Inflammatory macrophage treated with lipopolysaccharide for 1 hour (primary cell): ENCODE data around the gene RGS3.

ENCODE experiments used
- DNase-seq, 2 donors: peaks; one replicate each; pipeline ENCODE4 v3.0.0-alpha.2; 2020 to 2022

The RGS3 gene

GRCh38 chr9:113558632-113559502 lies 95.3 kb downstream of the RGS3 start:
- DNase-seq: no peak

DNA sequence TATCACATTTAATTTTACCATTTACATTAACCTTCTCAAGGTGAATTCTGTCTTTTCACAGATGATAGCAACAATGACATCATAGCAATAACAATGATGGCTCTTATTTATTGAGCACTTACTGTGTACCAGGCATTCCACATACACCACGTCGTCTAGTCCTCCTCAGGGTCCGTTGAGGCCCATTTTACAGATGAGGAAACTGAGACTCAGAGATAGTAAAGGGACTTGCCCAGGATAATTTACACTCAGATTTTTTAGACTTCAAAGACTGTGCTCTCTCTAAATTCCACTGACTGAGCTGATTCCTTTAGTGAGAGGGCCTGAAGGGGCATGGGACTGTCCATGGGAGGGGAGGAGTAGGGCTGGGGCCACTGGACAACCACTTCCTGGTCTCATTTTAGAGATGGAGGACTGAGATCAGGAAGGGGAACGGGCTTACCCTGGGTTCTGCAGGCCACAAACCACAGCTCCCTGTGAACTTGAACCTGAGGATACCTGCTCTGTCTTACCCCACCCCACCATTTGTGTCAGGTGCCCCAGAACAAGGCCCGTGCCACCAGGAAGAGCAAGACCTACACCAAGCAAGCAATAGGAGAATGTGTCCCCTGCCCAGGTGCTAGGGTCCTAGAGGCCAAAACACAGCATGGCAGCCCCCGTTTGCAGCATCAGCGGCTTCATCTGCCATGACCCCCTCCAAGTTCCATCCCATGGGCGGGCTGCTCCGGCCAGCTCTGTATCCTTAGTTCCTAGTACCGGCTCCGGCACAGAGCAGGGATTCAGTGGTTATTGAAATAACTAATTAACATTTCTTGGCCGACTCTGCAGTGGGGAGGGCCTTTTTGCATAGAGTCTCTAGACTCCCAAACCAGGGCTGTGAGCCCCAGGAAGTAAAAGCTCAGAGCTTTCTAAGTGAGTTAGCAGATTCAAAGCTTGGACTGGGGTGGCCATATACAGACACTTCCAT lies 96.6 kb downstream of the RGS3 start:
- DNase-seq: no peak

DNA sequence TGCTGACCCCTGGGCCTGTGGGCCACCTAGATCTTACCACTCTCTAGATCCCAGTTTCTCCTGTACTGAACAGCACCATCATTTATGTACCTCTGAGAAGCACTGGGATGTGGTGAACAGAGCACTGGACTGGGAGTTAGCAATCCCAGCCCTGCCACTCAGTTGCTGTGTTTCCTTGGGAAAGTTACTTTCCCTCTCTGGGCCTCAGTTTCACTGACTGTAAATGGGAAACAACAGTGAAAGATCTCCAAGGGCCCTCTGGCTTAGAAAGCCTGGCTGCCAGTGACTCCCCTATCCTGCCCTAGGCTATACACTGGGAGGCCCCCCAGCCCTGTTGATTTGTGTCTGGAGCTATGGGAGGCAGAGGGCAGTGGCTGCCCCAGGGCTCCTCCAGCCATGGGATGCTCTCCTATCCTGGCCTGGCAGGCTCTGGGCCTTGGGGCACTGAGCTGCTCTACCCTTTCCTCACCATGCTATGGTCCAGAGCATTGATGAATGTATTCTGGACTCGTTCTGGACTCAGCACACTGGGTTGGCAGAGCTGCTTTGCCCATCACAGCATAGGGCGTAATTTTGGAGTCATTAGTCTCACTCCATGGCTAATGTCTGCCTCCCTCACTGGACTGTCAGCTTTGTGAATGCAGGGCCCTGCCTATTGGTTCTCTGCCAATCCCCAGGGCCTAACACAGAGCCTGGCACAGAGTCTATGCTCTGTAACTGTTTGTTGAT lies 99.3 kb downstream of the RGS3 start:
- no peak for DNase-seq

GRCh38 chr9:113563826-113564497 lies 100.4 kb downstream of the RGS3 start:
- DNase-seq: no peak

GRCh38 chr9:113564498-113565237 lies 101.1 kb downstream of the RGS3 start:
- DNase-seq: peak in 1 of 2 donors; percentile 36

GRCh38 chr9:113566016-113566711 lies 102.6 kb downstream of the RGS3 start:
- no peak for DNase-seq

- no peak for DNase-seq
Observed at GRCh38 chr9:113566712-113567071, 103.2 kb downstream of the RGS3 start.

DNA sequence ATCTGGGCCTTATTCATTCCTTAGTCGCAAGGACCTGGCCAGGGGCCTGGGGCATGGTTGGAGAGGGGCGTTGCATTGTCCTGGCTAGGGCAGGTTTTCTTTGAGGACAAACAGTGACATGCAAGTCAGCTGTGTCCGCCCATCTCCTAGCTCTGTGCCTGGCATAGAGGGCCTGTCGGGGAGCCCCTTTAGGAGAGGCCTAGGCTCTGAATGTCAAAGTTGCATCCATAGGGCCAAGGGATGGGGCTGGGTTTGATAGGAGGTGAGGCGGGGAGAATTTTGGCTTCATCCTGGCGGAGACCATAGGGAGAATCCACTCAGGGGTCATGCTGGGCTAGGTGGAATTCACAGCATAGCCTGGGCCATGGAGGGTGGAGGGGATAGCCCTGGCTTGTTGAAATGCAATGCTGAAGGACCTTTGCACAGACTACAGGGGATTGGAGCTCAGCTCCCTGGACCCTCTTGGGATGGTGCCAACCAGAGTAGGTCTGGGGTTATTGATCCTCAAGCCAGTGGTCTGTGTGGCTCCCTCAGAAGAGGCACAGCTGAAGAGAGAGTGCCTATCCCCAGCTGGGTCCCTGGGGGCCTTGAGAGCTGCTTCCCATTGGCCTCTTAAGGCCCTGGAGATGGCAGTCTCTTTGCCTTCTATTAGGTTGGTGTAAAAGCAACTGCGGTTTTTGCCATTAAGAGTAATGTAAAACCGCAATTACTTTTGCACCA lies 104.0 kb downstream of the RGS3 start:
- no peak for DNase-seq

DNA sequence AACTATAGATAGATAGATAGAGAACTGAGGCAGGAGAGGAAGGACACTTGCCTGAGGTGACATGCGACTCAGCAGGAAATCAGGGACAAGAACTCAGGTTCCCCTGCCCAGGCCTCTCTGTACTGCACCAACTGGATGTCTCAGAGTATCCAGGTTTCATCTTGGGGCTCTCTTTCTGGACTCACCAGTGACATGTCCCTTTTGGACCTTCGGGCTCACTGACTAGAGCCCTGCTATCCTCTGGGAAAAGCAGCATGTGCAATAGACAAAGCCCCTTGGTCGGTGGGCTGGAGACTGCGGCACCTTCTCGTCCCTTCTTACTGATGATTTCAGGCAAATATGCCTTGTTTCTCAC lies 104.5 kb downstream of the RGS3 start:
- no peak for DNase-seq

GRCh38 chr9:113568571-113569321 lies 105.2 kb downstream of the RGS3 start:
- no peak for DNase-seq

DNA sequence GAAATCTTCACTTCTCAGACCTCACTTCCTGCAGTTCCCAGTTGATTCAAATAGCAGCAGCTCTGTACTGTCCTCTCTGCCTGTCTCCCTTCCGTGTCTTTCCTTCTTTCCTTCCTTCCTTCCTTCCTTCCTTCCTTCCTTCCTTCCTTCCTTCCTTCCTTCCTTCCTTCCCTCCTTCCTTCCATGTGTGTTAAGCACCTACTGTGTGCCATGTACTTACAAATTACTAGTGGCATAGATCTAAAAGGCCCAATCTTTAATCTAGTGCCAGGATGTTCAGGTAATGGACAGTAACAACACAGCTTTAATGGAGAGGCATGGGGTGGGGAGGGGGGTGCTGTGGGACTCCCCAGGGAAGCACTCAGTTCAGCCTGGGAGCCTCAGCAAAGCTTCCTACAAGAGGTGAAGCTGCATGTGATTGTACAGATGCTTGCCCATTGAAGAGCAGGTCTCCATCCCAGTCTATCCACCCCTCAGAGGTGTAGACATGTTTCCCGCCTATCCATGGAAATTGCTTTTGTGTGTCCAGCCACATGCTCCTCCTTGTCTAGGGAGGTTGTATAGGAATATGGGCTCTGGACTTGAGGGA lies 106.0 kb downstream of the RGS3 start:
- DNase-seq: no peak

DNA sequence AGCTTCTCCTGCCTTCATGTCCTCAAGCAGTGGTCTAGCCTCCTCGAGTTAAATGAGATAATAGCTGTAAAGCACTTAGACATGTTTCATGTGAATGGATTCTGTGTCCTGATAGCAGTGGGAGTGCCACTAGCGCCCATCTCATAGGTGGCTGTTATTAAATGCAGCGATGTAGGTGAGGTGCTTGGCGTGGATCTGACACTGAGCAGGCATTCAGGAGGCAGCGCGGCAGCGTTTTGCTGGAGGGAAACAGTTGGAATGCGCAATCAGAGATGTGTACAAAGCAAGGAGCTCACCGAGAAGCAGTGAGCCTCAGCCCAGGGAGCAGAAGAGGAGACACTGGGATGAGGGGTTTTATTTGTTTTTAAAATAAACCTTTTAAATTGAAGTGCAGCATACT lies 106.6 kb downstream of the RGS3 start:
- DNase-seq: no peak

DNA sequence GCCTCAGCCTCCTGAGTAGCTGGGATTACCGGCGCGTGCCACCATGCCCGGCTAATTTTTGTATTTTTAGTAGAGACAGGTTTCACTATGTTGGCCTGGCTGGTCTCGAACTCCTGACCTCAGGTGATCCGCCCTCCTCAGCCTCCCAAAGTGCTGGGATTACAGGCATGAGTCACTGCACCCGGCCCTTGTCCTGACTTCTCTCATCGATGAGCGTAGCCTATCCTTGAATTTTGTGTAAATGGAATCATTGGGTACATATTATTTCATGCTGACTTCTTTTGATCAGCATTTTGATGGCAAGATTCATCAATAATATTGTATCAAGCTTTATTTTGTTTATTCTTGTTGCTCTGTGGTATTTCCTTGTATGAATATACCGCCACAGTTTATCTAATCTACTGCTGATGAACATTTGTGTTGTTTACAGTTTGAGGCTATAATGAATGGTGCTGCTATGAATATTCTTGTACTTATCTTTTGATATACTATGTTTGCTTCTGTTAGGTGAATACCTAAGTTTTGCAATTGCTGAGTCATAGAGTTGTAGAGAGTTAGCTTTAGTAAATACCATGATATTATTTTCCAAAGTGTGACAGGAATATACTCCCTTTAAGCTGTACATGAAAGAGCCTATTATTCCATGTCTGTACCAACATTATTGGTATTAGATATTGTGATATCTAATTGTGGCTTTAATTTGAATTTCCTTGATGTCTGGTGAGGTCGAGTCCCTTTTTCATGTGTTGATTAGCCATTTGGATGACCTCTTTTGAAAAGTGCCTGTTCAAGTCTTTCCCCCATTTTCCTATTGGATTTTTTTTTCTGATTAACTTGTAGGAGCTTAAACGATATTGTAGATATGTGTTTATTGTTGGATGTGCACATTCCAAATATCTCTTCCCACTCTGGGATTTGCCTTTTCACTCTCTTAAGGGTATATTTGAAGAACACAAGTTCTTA lies 107.5 kb downstream of the RGS3 start:
- no peak for DNase-seq

DNA sequence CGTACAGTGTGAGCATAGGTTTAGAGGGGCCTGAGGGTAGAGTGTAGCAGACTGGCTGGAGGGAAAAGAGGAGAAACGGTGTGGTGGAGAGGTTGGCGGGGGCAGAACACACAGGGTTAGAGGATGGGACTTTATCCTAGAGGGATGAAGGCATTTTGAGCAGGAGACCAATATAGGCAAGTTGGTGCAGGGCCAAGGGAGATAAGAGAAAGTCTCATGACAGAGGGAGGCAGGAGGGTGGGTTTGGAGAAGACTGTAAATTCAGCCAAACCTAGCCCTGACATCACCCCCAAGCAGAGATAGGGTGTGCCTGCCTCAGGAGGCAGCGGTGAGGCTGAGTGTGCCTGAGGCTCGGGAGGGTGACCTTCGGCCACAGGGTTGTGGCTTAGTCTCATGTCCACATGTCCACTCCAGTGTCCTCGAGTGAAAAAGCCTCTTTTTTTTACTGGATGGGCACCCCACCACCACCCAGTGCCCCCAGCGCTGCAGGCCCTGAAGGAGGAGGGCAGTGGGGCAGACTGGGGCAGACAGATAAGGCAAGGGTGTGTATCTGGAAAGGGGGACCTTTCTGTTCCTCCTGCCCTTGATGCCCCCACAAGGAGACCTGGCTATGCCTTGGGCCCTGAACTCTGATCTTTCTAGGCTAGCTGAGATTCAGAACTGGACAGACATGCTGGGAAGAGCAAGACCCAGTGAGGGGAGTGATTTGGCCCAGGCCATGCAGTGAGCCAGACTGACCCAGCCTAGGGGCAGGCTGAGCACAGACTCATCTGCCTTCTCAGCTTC lies 108.7 kb downstream of the RGS3 start:
- no peak for DNase-seq

DNA sequence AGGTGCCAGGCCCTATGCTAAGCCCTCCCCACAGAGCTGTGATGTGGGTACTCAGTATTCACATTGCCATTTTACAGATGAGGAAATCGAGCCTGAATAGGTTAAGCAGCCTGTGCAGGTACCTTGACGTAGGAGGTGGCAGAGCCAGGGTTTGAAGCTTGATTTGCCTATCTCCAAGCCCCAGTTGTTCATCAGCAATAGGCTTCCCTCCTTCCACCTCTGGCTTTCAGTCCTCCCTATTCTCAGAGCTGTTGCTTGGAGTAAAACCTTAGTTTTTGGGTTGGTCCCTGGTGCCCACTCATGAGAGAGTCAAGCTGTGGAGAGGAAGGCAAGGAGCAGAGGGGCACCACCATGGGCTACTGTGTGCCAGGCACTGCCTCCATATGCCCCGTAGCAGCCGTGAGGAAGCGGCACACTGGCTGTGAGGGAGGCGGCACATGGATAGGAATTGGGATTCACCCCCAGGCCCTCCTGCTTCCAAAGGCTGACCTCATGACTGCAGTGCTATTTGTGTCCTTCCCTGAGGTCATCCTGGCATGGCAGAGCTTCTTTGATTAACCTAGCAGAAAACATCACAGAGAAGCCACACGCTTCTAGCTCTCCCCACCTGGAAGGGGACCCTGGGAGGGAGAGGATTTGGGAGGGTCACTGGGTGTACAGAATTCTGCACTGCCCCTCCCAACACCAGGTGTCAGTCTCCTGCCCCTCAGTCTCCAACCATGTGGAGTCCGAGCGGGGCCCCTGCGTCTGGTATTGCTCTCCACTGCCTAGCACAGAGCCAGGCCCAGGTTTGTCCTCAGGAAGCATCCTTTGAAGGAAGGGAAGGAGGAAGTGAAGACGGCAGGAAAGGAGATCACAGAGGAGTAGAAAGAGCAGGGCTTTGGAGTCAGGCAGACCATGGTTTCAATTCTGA lies 109.8 kb downstream of the RGS3 start:
- no peak for DNase-seq

DNA sequence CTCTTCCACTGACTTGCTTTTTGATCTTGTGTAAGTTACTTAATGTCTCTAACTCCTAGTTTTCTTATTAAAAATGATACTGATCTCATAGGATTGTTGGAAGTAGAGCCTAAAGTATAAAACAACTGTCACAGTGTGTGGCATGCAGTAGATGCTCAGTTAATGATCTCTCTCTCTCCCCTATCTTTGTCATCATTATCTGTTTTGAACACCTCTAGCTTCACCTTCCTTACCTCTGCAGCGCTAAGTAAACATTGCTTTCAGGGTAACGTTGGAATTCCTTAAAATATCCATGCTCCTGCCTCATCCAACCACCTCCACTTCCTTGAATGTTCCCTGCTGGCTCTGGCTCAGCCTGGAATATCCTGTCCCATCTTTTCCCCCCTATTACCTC lies 110.4 kb downstream of the RGS3 start:
- no peak for DNase-seq
